HuH-7 (cell line): ENCODE data around the gene ZNF519.

Experiments
- DNase-seq: peaks from one replicate; pipeline ENCODE4 v3.0.0; 2011; ENCODE audit warnings: low spot score

Gene ZNF519

DNA sequence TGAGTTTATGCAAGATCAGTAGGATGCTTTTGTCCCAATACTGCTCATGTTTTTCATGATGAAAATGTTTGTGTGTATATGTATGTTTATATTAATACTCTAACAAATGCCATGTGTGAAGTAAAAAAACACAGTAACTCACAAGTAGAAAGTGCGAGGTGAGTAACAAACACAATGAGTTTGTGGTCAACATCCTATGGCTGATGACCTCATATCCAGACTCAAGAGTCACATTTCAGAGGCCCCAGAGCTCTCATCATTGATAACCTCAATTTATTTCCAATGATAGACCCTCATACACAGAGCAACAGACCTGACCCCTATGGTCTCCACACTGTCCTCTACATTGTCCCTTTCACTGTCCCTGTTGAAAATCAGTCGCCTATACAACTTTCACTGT is 34.5 kb downstream of the ZNF519 start:
- DNase-seq: no peak

- no peak for DNase-seq
Observed at GRCh38 chr18:14093307-14093915, 38.8 kb downstream of the ZNF519 start.

GRCh38 chr18:14092625-14093306 is 39.5 kb downstream of the ZNF519 start:
- DNase-seq: no peak

DNA sequence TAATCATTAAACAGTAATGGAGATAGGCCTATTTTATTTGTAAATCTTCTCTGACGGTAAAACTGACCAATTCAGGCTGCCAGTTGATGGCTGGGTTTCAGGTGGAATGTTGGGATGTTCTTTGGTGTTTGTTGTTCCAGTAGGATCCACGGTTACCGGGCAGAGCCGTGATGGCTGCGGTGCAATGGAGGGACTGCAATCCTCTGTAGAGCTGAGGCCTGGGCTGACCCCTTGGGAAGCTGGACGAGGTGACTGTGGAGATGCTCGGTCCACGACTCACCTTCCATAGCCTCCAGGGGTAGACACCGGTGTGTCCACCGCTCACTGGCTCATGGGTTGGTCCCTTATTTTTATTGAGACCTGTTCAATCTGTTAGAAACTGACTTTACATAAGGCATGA is 42.5 kb downstream of the ZNF519 start:
- no peak for DNase-seq

GRCh38 chr18:14089191-14089590 is 43.0 kb downstream of the ZNF519 start:
- DNase-seq: no peak

DNA sequence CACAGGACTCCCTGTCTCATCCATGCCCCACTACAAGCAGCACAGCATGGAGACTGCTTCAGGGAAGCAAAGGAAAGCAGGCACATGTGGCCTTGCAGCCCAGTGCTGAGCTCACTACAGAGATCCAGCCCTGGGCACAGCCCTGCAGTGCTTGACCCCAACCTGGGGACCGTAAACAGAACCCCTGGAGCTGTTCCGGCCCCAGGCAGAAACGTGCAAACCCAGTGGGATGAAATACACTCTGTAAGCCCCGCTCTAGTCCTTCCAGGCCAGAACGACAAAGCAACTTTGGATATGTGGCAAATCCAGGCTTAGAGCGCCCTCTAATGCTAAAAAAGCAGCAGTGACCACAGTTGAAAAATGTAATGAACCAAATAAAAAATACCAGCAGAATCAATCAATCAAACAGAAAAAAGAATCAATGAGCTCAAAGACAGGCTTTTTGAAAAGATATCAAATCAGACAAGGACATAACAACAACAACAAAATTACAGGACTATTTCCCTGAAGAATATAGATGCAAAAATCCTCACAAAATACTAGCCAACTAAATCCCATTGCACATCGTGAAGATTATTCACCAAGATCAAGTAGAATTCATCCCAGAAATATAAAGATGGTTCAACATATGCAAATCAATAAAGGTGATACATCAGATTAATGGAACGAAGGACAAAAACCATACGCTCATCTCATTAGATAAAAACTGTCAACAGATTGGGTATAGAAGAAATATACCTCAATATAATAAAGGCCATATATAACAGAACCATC is 45.6 kb downstream of the ZNF519 start:
- DNase-seq: peak; percentile 44

DNA sequence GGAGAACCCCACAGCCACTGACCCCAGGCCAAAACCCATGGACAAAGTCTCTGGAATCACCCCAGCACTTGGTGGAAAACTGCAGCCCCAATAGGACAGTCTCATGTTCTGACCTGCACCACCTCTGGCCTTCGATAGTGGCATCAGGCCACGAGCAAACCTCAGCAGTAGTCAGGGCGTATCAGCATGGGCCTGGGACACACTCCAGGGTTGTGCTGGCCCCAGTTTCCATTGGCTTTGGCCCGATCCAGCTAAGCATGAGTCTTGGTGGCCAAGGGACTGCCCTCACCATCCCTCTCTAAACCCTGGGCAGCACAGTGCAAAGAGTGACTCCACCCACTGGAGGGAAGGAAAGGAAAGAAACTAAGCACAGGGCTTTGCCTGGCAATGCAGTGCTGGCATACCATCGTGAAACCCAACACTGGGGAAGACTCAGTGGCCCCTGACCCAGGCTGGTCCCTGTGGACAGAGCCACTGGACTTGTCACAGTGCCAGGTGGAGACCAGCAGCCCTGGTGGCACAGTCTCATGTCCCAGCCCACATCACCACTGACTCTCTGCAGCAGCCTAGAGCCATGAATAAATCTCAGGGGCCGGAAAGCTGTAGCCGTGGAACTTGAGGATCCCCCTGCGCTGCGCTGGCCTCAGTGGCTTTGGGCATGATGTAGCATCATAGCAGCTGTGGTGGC is 46.3 kb downstream of the ZNF519 start:
- DNase-seq: no peak

GRCh38 chr18:14075196-14075595 is 57.0 kb downstream of the ZNF519 start:
- DNase-seq: no peak

DNA sequence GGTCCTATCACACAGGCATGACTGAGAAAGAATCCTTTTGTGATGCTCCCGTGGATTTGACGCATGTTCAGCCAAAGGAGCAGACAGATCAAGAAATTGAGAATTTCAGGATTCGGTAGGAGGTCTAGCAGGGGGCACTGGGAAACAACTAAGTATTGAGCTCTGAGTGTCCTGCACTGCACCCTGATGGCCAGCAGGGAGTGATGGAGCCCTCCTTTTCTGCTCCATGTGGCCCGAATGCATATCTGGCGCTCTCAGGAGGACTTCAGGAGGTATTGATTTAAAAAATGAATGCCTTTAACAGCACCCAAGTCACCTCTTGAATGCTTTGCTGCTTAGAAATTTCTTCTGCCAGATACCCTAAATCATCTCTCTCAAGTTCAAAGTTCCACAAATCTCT is 58.0 kb downstream of the ZNF519 start:
- DNase-seq: no peak

- no peak for DNase-seq
Observed at GRCh38 chr18:14053661-14054060, 78.6 kb downstream of the ZNF519 start.
